Gastrocnemius medialis (tissue), 4 donors: ENCODE results near the gene AGPAT3.

Source experiments
- CTCF ChIP-seq, 5 experiments: fragments of 450-650 bp in 3 of 5; fragments of 200-600 bp in 2 of 5; sonication (generic) in 2 of 5; IDR thresholded peaks in 4 of 5; conservative IDR thresholded peaks in 1 of 5; 1 replicate in 4 of 5; 2 replicates in 1 of 5; pipeline ENCODE4 v1.5.1; 2016 to 2019; ENCODE audit warnings: antibody characterized with exemption in 5 of 5, mild to moderate bottlenecking in 3 of 5, moderate library complexity in 3 of 5
- POLR2A ChIP-seq, 2 donors: fragments of 450-650 bp; IDR thresholded peaks; one replicate each; pipeline ENCODE4 v1.6.1; 2017; ENCODE audit warnings: antibody characterized with exemption in 2 of 2, mild to moderate bottlenecking in 2 of 2, moderate library complexity in 2 of 2

GRCh38 chr21:43976661-43977060 is 111.6 kb downstream of the AGPAT3 start:
- TF ChIP-seq CTCF (IDR thresholded peaks at IDR 0.05 in 4 of 5, conservative IDR thresholded peaks at IDR 0.05 in 1 of 5) (no peak), POLR2A (IDR thresholded peaks at IDR 0.05) (no peak)
